ENCODE measurements around the gene TSFM.
A peak's percentile ranks its signal among the peaks of the same experiment; 100 is the strongest.

TSFM gene

GRCh38 chr12:57751432-57751787 lies 31.2 kb upstream of the TSFM start:
- H3K4me1 ChIP-seq: peaks cover 0 to 32% (median 22%) of the 10 kb centered on the region in 4 donors
- DNase-seq: no peak
- no peaks in the 10 kb centered on the region for H3K27me3 ChIP-seq
- peaks cover 23 to 45% (median 27%) of the 10 kb centered on the region in 3 donors for H3K36me3 ChIP-seq
- intact Hi-C loops (cut with DNase I; ENCODE audit: low total_unique reads): no loop called here
- H3K27ac ChIP-seq: peak overlapping the region; percentile 86 to 95
- no peaks in the 10 kb centered on the region for H3K9me3 ChIP-seq
- no peak for TF ChIP-seq CTCF (IDR thresholded peaks at IDR 0.05)
- H3K4me3 ChIP-seq: peak overlapping the region; percentile 65 to 88

- Histone ChIP-seq H3K9me3 (no peaks in the 10 kb centered on the region), H3K27me3 (no peaks in the 10 kb centered on the region), H3K27ac (peak within 1 kb of the TSS; percentile 86 to 95), H3K36me3 (peaks cover 19 to 39% (median 24%) of the 10 kb centered on the region in 3 donors), H3K4me1 (peaks cover 0 to 32% (median 22%) of the 10 kb centered on the region in 4 donors), H3K4me3 (peak within 1 kb of the TSS; percentile 65 to 88)
- intact Hi-C loops (cut with DNase I; ENCODE audit: low total_unique reads): no loop called here
- TF ChIP-seq CTCF (IDR thresholded peaks at IDR 0.05): peak in 1 of 2 experiments; percentile 17
- DNase-seq: peak; percentile 99 to 100
Observed at GRCh38 chr12:57751788-57752667, 30.6 kb upstream of the TSFM start, which contains the start of gene CDK4. CDK4 (minus strand) TSS chr12:57752310; CDS start chr12:57751717, 593 bp downstream.

DNA sequence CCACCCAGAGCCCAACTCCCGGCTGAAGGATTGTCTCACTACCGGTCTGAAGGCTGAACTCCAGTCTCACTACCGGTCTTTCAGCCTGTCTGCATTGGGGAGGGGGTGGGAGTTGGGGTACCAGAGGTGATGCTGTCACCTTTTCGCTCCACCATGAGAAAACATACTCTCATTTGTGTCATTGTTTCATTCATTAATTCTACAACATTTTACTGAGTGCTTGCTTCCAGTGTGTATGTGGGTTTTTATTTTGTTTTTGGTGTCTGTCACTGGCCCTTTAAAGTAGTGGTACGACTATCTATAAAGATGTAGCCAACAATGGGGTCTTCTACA lies 30.0 kb upstream of the TSFM start:
- H3K27ac ChIP-seq: peak overlapping the region; percentile 60 to 95
- H3K36me3 ChIP-seq: peaks cover 13 to 33% (median 18%) of the 10 kb centered on the region in 3 donors
- intact Hi-C loops (cut with DNase I; ENCODE audit: low total_unique reads): no loop called here
- H3K27me3 ChIP-seq: no peaks in the 10 kb centered on the region
- TF ChIP-seq CTCF (IDR thresholded peaks at IDR 0.05): no peak
- DNase-seq: no peak
- peaks cover 0 to 32% (median 22%) of the 10 kb centered on the region in 4 donors for H3K4me1 ChIP-seq
- peak overlapping the region; percentile 65 to 88 for H3K4me3 ChIP-seq
- no peaks in the 10 kb centered on the region for H3K9me3 ChIP-seq

DNA sequence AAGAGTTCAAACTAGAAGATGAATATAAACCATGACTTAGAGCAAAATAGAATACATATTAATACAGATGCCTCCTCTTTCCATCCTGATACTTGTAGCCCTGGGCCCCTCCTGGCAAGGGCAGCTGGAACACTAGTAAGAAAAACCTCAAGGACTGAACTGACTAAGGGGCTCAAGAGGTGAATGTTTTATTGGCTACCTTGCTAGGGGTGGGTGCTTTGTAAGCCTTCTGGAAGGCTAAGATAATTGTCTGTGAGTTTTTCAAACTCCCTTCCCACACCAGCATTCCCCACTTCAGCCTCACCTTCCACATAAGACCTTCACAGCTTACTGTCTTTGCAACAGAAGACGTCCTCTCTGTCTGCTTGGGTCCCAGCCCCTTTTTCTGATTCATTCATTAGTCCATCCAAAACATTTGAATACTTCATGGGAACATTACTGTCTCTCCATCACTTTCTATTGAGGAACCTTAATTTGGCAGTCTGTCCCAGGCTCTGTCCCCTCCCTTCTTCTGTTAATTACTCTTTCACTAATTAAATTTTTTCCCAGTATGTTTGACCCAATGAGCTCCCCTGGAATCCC lies 28.7 kb upstream of the TSFM start:
- H3K4me3 ChIP-seq: no peak overlapping the region
- no peak overlapping the region for H3K27ac ChIP-seq
- TF ChIP-seq CTCF (IDR thresholded peaks at IDR 0.05): no peak
- peaks cover 3 to 32% (median 13%) of the 10 kb centered on the region in 3 donors for H3K36me3 ChIP-seq
- H3K27me3 ChIP-seq: no peaks in the 10 kb centered on the region
- intact Hi-C loops (cut with DNase I; ENCODE audit: low total_unique reads): no loop called here
- H3K9me3 ChIP-seq: no peaks in the 10 kb centered on the region
- no peak for DNase-seq
- peaks cover 0 to 32% (median 22%) of the 10 kb centered on the region in 4 donors for H3K4me1 ChIP-seq

DNA sequence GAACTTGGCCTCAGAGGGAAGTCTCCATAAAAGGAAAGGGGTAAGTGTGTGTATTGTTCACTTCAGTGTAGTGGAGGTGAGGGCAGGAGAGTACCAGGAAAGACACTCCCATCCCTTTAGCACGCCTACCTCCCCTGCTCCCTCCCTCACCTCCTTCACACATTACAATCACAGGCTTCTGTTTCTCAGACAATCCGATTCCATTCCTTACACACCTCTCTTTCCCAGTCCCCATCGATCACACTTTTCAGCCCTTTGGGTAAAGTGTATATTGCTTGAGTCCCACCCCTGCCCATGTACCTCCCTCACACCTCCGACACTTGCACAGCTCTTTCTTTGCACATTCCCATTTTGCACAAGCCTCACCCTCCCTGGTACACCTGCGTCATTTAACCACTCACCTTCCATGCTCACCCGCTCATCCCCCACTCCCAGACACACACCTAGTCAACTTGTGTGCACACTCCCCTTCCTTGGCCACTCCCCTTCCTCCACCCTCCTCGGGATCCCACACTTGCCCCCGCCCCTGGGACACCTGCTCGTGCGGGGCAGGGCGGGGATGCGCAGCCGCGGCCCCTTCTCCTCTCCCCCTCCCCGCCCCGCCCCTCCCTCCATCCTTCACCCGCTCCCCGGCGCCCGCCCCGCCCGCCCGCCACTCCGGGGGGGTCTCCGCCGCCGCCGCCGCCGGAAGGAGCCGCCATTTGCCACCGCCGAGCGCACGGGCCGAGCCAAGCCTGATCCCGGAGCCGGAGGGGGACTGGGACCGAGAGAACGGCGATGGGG lies 28.0 kb upstream of the TSFM start, which contains the start of gene MARCHF9:
Gene MARCHF9 (plus strand): TSS at position 693 of the 783 bp plus-strand sequence. CDS start 426 bp downstream, outside the sequence.
- H3K27me3 ChIP-seq: no peaks in the 10 kb centered on the region
- peaks cover 0 to 28% (median 12%) of the 10 kb centered on the region in 3 donors for H3K36me3 ChIP-seq
- intact Hi-C loops (cut with DNase I; ENCODE audit: low total_unique reads): no loop called here
- TF ChIP-seq CTCF (IDR thresholded peaks at IDR 0.05): no peak
- DNase-seq: peak in 1 of 2 donors; percentile 77
- no peaks in the 10 kb centered on the region for H3K9me3 ChIP-seq
- peaks cover 0 to 32% (median 22%) of the 10 kb centered on the region in 4 donors for H3K4me1 ChIP-seq
- peak within 1 kb of the TSS; percentile 74 for H3K4me3 ChIP-seq
- H3K27ac ChIP-seq: peak within 1 kb of the TSS; percentile 59 to 60
